GM23248 (cell line): Measurements from ENCODE around the gene WAC.

Source experiments
- EZH2 ChIP-seq: fragments of 200-600 bp; sonication (generic); IDR thresholded peaks from 2 replicates; pipeline ENCODE4 v1.6.1; 2018; ENCODE audit warnings: antibody characterized with exemption, mild to moderate bottlenecking; ENCODE audit not compliant: insufficient read depth, poor library complexity, severe bottlenecking
- EZH2phosphoT487 ChIP-seq: fragments of 200-600 bp; sonication (generic); IDR thresholded peaks from 2 replicates; pipeline ENCODE4 v1.6.1; 2018; ENCODE audit warnings: antibody characterized with exemption, moderate library complexity, mild to moderate bottlenecking, low read depth; ENCODE audit not compliant: insufficient read depth

DNA sequence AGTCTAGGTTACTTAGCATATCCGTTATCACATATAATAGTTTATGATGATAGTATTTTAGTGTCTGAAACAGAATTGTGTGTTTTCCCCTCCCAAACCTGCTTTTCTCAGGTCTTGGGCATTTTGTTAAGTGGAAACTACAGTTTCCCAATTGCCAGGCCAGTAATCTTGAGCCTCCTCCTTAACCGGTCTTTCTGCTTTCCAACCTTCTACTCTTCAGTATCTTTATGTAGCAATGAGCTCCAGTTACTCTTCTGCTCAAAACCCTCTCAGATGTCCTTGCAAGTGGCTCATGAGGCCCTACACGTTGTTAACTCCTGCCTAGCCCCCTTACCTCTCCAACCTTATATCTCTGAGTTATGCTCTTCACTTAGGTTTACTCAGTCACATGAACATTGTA, 22.0 kb downstream of the WAC start:
- TF ChIP-seq EZH2phosphoT487 (no peak), EZH2 (no peak)
